Measurements from ENCODE around the gene WFDC6.
"Not testable (repeated sequence)": the region's sequence is repeated elsewhere in the genome, so short reads cannot be mapped to it uniquely, and the experiment has no call there.

WFDC6 gene

GRCh38 chr20:45539382-45539781 lies at the start of gene WFDC6:
WFDC6 (minus strand) TSS chr20:45539482; CDS start chr20:45539407, 75 bp downstream.
- DNase-seq, result no peak

GRCh38 chr20:45588800-45589199 lies 49.5 kb upstream of the WFDC6 start:
- DNase-seq, result no peak

- not testable (repeated sequence) for DNase-seq
Measured at GRCh38 chr20:45585986-45586385, 46.7 kb upstream of the WFDC6 start.

GRCh38 chr20:45584294-45584693 lies 45.0 kb upstream of the WFDC6 start:
- DNase-seq, result not testable (repeated sequence)

GRCh38 chr20:45583502-45583901 lies 44.2 kb upstream of the WFDC6 start:
- no peak for DNase-seq

DNA sequence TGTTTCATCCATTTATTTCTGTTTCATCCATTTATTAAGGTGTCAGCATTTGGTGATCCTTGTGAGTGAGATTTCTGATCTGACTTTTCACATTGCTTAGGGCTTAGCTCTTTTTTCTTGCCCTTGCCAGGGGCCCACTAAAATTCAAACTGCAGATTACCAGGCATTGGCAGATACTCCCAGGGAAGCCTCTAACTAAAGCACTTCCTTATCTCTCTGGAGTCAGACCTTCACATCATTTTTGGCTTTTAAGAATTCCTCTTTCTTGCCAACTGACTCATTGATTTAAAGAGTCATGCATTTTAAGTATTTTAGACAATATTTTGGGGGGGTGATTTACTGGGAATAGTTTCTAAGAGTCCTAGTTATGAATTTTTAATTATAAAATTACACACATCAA lies 42.4 kb upstream of the WFDC6 start:
- no peak for DNase-seq

- DNase-seq, result no peak
Measured at GRCh38 chr20:45579184-45579583, 39.9 kb upstream of the WFDC6 start, which contains the start of gene WFDC8. WFDC8 (minus strand) TSS chr20:45579284; CDS start chr20:45579247, 37 bp downstream.

GRCh38 chr20:45578231-45578630 lies 38.9 kb upstream of the WFDC6 start:
- no peak for DNase-seq

- no peak for DNase-seq
Measured at GRCh38 chr20:45576995-45577394, 37.7 kb upstream of the WFDC6 start.

DNA sequence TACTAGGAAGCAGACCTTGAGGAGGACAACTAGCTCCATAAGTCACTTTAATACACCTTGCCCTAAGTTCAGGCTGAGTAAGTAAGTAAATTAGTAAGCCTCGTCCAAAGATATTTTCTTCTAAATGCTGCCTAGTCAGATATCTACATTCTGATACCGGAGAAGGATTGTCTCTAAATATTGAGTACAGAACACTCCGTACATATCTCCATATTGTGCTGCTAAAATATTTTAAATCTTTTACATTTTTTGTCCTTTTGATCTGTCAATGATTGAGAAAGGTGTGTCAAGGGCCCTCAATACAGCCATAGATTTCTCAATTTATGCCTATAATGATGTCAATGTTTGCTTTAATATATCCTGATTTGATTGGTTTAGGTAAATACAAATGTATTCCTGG lies 36.6 kb upstream of the WFDC6 start:
- DNase-seq, result no peak

DNA sequence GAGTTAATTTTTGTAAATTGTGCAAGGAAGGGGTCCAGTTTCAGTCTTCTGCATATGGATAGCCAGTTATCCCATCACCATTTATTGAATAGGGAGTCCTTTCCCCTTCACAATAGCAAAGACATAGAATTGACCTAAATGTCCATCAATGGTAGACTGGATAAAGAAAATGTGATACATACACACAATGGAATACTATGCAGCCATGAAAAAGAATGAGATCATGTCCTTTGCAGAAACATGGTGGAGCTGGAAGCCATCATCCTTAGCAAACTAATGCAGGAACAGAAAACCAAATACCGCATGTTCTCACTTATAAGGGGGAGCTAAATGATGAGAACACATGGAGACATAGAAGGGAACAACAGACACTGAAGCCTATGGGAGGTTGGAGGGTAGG lies 30.4 kb upstream of the WFDC6 start:
- DNase-seq, result not testable (repeated sequence)

DNA sequence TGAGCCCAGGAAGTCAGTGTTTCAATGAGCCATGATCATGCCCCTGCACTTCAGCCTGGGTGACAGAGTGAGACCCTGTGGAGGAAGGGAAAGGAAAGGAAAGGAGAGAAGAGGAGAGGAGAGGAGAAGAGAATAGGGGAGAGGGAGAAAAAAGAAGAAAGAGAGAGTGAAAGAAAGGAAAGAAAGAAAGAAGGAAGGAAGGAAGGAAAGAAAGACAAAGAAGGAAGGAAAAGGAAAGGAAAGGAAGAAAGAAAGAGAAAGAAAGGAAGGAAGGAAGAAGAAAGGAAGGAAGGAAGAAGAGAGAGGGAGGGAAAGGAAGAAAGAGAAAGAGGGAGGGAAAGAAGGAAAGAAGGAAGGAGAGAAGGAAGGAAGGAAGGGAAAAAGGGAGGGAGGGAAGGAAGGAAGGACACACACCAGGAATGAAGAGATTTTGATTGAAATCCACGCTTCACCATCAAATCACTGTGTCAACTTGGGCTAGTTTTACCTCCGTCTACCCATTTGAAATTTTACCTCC lies 25.5 kb upstream of the WFDC6 start:
- DNase-seq, result no peak

- DNase-seq, result no peak
Measured at GRCh38 chr20:45555198-45555597, 15.9 kb upstream of the WFDC6 start.

DNA sequence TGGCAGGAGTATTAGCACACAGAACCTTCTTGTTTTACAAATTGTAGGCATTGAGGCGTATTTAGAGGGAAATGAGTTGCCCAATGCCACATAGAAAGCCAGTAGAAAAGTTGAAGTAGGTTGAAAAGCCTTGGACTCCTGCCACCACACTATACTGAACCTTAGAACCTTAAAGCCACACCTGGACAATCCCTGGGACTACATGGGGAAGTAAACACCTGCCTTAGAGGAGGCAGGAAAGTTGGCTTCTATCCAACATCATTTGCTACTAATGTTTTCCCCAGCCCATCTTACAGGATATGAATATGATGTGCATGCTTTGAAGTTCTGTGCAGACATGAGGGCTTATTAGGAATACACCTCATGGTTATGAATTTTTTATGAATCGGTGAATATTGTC lies 13.2 kb upstream of the WFDC6 start:
- no peak for DNase-seq

DNA sequence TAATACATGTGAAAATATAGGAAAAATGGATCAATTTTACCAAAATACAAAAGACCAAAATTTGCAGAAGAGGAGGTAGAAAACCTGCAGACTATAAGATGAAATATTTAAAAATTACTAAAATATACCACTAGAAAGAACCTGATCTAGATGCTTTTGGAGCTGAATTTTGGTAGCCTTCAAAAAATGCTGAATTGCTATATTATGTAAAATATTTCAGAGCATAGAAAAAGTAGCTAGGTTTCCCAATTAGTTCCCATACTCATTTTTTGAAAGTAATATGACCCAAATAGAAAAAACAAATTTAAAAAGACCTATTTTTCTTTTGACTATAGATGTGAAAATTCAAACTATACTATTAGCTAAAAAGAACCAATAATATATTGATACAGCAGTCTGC lies 11.5 kb upstream of the WFDC6 start:
- DNase-seq, result no peak

- DNase-seq, result no peak
Measured at GRCh38 chr20:45548410-45548809, 9.1 kb upstream of the WFDC6 start.

- no peak for DNase-seq
Measured at GRCh38 chr20:45547206-45547770, 8.0 kb upstream of the WFDC6 start, which contains the start of gene EPPIN. EPPIN (minus strand) TSS chr20:45547401; CDS start chr20:45547357, 44 bp downstream.

- DNase-seq, result no peak
Measured at GRCh38 chr20:45545754-45546453, 6.6 kb upstream of the WFDC6 start.

DNA sequence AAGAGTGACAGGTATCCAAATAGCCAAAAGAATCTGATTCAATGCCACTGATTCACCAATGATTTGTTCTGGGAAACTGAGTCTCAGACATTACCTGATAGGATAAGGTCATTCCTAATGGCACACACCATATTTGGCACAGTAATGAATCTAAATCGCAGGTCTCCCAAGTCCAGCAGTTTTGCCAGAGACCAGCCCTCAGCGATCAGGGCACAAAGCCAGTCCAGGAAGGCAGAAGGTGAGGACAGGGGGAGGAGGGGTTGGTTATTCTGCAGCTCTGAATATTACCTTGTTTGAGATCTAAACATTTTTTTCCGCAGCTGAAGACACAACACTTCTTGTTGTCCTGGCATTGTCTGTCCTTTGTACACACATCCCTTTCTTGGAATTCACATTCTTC lies 6.1 kb upstream of the WFDC6 start:
- DNase-seq, result no peak

- no peak for DNase-seq
Measured at GRCh38 chr20:45538209-45538799, 978 bp downstream of the WFDC6 start.

- no peak for DNase-seq
Measured at GRCh38 chr20:45527294-45527693, 12.0 kb downstream of the WFDC6 start.

DNA sequence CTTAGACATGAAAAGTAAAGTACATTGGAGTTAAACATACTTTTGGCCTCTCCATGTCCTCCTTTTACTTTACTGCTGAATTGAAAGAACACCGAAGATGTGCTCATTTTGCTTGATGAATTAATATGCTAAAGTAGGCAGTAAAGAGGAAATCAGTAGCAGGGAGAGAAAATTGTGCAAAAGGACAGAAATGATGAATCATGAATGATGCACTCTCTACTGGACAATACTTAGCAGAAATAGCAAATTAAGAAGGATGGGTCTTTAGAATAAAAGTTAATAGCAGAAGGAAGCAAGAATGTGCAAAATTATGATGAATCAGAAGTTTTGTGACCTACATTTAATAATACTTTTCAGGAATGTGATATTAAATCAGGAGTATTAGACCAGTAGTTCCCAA lies 15.5 kb downstream of the WFDC6 start:
- no peak for DNase-seq

DNA sequence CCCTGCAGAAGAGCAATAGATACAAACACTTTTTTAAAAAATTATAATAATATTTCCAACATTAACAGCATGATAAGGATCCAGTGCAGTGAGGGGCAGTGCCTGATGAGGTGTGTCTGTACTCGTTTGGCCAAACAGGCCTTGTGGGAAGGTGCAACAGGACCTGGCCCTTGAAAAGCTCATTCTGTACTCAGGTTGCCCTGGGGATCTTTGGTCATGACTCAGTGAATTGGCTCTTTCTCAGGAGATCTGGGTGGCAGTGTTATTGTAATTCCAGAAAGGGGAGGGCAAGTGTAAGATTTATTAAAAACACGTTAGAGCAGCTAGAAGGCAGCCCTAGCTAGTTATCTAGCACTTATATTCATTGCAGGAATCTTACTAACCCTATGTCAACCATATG lies 21.0 kb downstream of the WFDC6 start:
- DNase-seq, result no peak
